GM12878 (cell line): ENCODE measurements around the gene MAP3K7. TPM values are rescaled to one million over a fixed set of nuclear protein-coding genes. Genes with fewer than 3 reads are reported as not detected.
A peak's percentile ranks its signal among the peaks of the same experiment; 100 is the strongest.

Source experiments
- ATAC-seq: fragments of 200-7000 bp; cut with Tn5 transposase; 3 replicates; pipeline ENCODE4 v1.9.1; 2020; ENCODE audit warnings: mild to moderate bottlenecking, moderate library complexity
- BruUV-seq: library from RNA; stranded (reverse); fragments of 400-500 nt; replicated peaks from 2 replicates; lab custom pipeline; 2021; lab: Mats Ljungman, UMichigan
- CTCF ChIA-PET: fragments of 300-600 bp; sonication (Branson Sonifier 250); formaldehyde crosslinking; extraction: SDS; loops from one replicate; lab custom pipeline; 2021; ENCODE audit warnings: inconsistent platforms; lab: Yijun Ruan, JAX
- POLR2A ChIA-PET: fragments of 350-600 bp; formaldehyde crosslinking; extraction: SDS; loops from one replicate; lab custom pipeline; 2021; ENCODE audit warnings: inconsistent platforms; lab: Charles Lee
- RAD21 ChIA-PET: fragments of 300-600 bp; sonication (Branson Sonifier 250); formaldehyde crosslinking; loops from one replicate; lab custom pipeline; 2023; ENCODE audit warnings: antibody characterized with exemption; ENCODE audit not compliant: unreplicated experiment; lab: Charles Lee
- SMC1A ChIA-PET: fragments of 300-600 bp; sonication (Branson Sonifier 250); formaldehyde crosslinking; loops from one replicate; lab custom pipeline; 2023; ENCODE audit not compliant: unreplicated experiment, uncharacterized antibody; lab: Charles Lee
- DNase-seq: peaks from one replicate; pipeline ENCODE4 v3.0.0-alpha.2; 2011; ENCODE audit warnings: low read depth, low spot score
- FAIRE-seq: peaks from 3 replicates; lab custom pipeline; 2011; peaks lifted over from hg19 to GRCh38; lab: Jason Lieb, UNC
- H2AFZ ChIP-seq: 2 replicates; pipeline ENCODE4 v1.6.0; 2011; ENCODE audit warnings: low read depth, low read length, control low read depth; ENCODE audit not compliant: control insufficient read depth
- H3K27ac ChIP-seq: 2 replicates; pipeline ENCODE4 v1.5.1; 2011; ENCODE audit warnings: control low read depth; ENCODE audit not compliant: control insufficient read depth, insufficient read depth
- H3K27me3 ChIP-seq, 2 experiments: replicated peaks in 1 of 2; 2 replicates each; pipeline versions ENCODE4 v1.6.0 to v1.6.1; 2011; ENCODE audit warnings: low read length in 1 of 2; ENCODE audit not compliant: control insufficient read depth in 2 of 2, insufficient read depth in 2 of 2
- H3K36me3 ChIP-seq, 2 experiments: 2 replicates each; pipeline ENCODE4 v1.5.1; 2011; ENCODE audit warnings: low read length in 1 of 2; ENCODE audit not compliant: control insufficient read depth in 2 of 2, insufficient read depth in 2 of 2
- H3K4me1 ChIP-seq: 2 replicates; pipeline ENCODE4 v1.6.1; 2011; ENCODE audit warnings: mild to moderate bottlenecking, low read length, moderate library complexity, mixed read lengths; ENCODE audit not compliant: control insufficient read depth, insufficient read depth
- H3K4me2 ChIP-seq: 2 replicates; pipeline ENCODE4 v1.6.0; 2011; ENCODE audit warnings: control low read depth; ENCODE audit not compliant: control insufficient read depth, insufficient read depth
- H3K4me3 ChIP-seq: fragments of 200-600 bp; sonication (generic); 2 replicates; pipeline ENCODE4 v1.5.1; 2016
- H3K79me2 ChIP-seq: 2 replicates; pipeline ENCODE4 v1.6.0; 2011; ENCODE audit warnings: low read length; ENCODE audit not compliant: control insufficient read depth, insufficient read depth
- H3K9ac ChIP-seq: 2 replicates; pipeline ENCODE4 v1.8.0; 2011; ENCODE audit warnings: low read length, control low read depth, mixed read lengths; ENCODE audit not compliant: control insufficient read depth, insufficient read depth
- H3K9me3 ChIP-seq: replicated peaks from 3 replicates; pipeline ENCODE4 v1.5.1; 2011; ENCODE audit warnings: mild to moderate bottlenecking, low read length; ENCODE audit not compliant: control insufficient read depth, insufficient read depth
- H4K20me1 ChIP-seq: 2 replicates; pipeline ENCODE4 v1.6.0; 2011; ENCODE audit not compliant: control insufficient read depth, insufficient read depth
- IRF4 ChIP-seq: IDR thresholded peaks from 2 replicates; pipeline ENCODE4 v1.6.1; 2011; ENCODE audit warnings: low read depth, low read length
- NFXL1 ChIP-seq: fragments of 450-650 bp; IDR thresholded peaks from 2 replicates; pipeline ENCODE4 v1.6.1; 2017; ENCODE audit warnings: antibody characterized with exemption, mild to moderate bottlenecking, borderline replicate concordance
- WGBS: methylation state at CpG from one replicate; pipeline ENCODE4 v1.1.6; 2016; ENCODE audit warnings: low lambda C conversion rate; ENCODE audit not compliant: insufficient replicate concordance, insufficient coverage; ENCODE audit errors: missing lambda C conversion rate; 5-methylcytosine and 5-hydroxymethylcytosine counted together
- in situ Hi-C: fragments of 300-500 bp; cut with MboI; formaldehyde crosslinking; loops from 9 replicates; pipeline ENCODE4 v1.14.3; 2018; ENCODE audit warnings: mixed read lengths
- intact Hi-C: fragments of 100-400 bp; cut with micrococcal nuclease; formaldehyde crosslinking; loops from one replicate; pipeline ENCODE4 v1.14.2; 2022; ENCODE audit not compliant: unreplicated experiment
- polyA plus RNA-seq, 11 experiments: library from polyadenylated mRNA; depleted of rRNA in 4 of 11; unstranded in 6 of 11; stranded (reverse) in 5 of 11; fragments of >200 nt; fragmentation: Nextera tagmentation in 4 of 11; fragmentation: Illumina TruSeq in 1 of 11; extraction: Ambion mirVana in 4 of 11; extraction: Trizol in 1 of 11; gene quantifications; 1 replicate in 1 of 11; 2 replicates in 10 of 11; pipeline versions ENCODE4 v1.2.1 to v1.2.3, GENCODE V29; 2011 to 2016; ENCODE audit warnings: inconsistent platforms in 2 of 11, missing spikeins in 2 of 11, low read depth in 1 of 11
- total RNA-seq, 4 experiments: library from RNA; depleted of rRNA in 3 of 4; stranded (reverse); fragments of >200 nt in 3 of 4; fragmentation: Illumina TruSeq in 1 of 4; extraction: Trizol in 1 of 4; gene quantifications; 2 replicates each; pipeline versions ENCODE4 v1.2.1 to v1.2.3, GENCODE V29; 2013 to 2021
- TF ChIP-seq, protein P1 (sequence below): fragments of 450-650 bp; IDR thresholded peaks from 2 replicates; pipeline ENCODE4 v1.6.1; 2017; ENCODE audit warnings: mild to moderate bottlenecking, low read depth, inconsistent platforms; ENCODE audit not compliant: poor library complexity, severe bottlenecking

Gene MAP3K7
- total and polyA plus RNA-seq, 10 of the 15 experiments (the other 5 are each of a cell fraction or from before 2014, with no cell fraction given), result 7.0 to 42.6 (median 22.0) TPM

DNA sequence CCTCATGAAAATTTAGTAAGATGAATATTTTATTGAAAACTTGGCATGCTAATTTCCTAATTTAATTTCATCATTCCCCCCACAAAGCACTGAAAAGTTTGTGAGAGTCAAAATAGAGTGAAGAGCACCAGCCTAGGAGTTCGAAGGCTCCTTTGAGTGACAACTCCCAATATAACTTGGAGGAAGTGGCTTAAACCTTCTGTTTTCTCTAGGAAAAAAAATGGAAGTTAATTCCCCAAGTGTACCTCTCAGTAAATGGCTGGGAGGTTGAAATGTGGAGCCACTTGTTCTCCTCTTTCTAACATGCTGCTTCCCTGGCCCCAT, 107.3 kb downstream of the MAP3K7 start:
- no peaks in the 10 kb centered on the region; the same call in 1 of the 2 replicates for H3K4me1 ChIP-seq
- no peaks in the 10 kb centered on the region for H3K79me2 ChIP-seq
- H2AFZ ChIP-seq, result no peak overlapping the region
- DNase-seq, result no peak
- intact Hi-C loops, result loop anchor here (1.0 to 10.0 kb wide), 6 partner anchors 86 to 1105 kb away; partner anchors contain the start of gene MDN1
- H3K9me3 ChIP-seq, result no peaks in the 10 kb centered on the region; the same call in 2 of the 3 replicates
- no TSS peak for BruUV-seq
- TF ChIP-seq IRF4 (no peak), NFXL1 (no peak)
- TF ChIP-seq, protein P1, sequence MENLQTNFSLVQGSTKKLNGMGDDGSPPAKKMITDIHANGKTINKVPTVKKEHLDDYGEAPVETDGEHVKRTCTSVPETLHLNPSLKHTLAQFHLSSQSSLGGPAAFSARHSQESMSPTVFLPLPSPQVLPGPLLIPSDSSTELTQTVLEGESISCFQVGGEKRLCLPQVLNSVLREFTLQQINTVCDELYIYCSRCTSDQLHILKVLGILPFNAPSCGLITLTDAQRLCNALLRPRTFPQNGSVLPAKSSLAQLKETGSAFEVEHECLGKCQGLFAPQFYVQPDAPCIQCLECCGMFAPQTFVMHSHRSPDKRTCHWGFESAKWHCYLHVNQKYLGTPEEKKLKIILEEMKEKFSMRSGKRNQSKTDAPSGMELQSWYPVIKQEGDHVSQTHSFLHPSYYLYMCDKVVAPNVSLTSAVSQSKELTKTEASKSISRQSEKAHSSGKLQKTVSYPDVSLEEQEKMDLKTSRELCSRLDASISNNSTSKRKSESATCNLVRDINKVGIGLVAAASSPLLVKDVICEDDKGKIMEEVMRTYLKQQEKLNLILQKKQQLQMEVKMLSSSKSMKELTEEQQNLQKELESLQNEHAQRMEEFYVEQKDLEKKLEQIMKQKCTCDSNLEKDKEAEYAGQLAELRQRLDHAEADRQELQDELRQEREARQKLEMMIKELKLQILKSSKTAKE, result peak; percentile 2
- TF ChIP-seq, all 136 proteins: peak for 1
- H3K27me3 ChIP-seq, result peaks cover 0 to 5% of the 10 kb centered on the region in 2 experiments; a peak in 2 of 4 replicates
- H3K27ac ChIP-seq, result no peak overlapping the region
- H3K4me2 ChIP-seq, result no peak overlapping the region
- CTCF ChIA-PET, result interaction anchor here (0.6 to 8.8 kb wide), 28 partner anchors 9 to 1321 kb away, joined by 3 to 193 read pairs (median 4); no protein-coding TSS in a partner anchor
- POLR2A ChIA-PET, result no interaction called here
- no peaks in the 10 kb centered on the region for H4K20me1 ChIP-seq
- RAD21 ChIA-PET, result interaction anchor here (0.8 to 5.5 kb wide), 13 partner anchors 9 to 660 kb away, joined by 3 to 104 read pairs (median 4); partner anchors contain the start of gene MDN1
- FAIRE-seq (no peak), ATAC-seq (no peak)
- H3K36me3 ChIP-seq, result no peaks in the 10 kb centered on the region
- no peak overlapping the region for H3K9ac ChIP-seq
- no peak overlapping the region for H3K4me3 ChIP-seq
- WGBS, result 100% methylated on average over 1 of the region's 1 CpG
- SMC1A ChIA-PET, result interaction anchor here (0.6 to 6.8 kb wide), 18 partner anchors 9 to 1909 kb away, joined by 3 to 97 read pairs (median 4); no protein-coding TSS in a partner anchor
- in situ Hi-C loops, result loop anchor here (5.0 to 10.0 kb wide), 3 partner anchors 192 to 542 kb away; no protein-coding TSS in a partner anchor
